Retinal pigment epithelial cell (primary cell): ENCODE data around the gene TOMM5.

Experiments used
- DNase-seq: peaks from one replicate; pipeline ENCODE4 v3.0.0-alpha.2; 2010; ENCODE audit warnings: low read depth
- H3K4me3 ChIP-seq: 2 replicates; pipeline ENCODE4 v1.5.1; 2011; ENCODE audit warnings: mild to moderate bottlenecking, low read length, control low read depth, moderate library complexity
- CTCF ChIP-seq: conservative IDR thresholded peaks from 2 replicates; pipeline ENCODE4 v1.5.1; 2011; ENCODE audit warnings: low read depth, low read length, control low read depth, inconsistent platforms

Gene TOMM5

GRCh38 chr9:37622462-37622861 is 30.1 kb upstream of the TOMM5 start:
- DNase-seq = no peak
- no peak for TF ChIP-seq CTCF

GRCh38 chr9:37621273-37622121 is 29.1 kb upstream of the TOMM5 start:
- TF ChIP-seq CTCF = no peak
- H3K4me3 ChIP-seq = no peak overlapping the region
- DNase-seq = no peak

More at GRCh38 chr9:37622462-37622861, 30.1 kb upstream of the TOMM5 start:
- no peak overlapping the region for H3K4me3 ChIP-seq

GRCh38 chr9:37620396-37620795 is 28.0 kb upstream of the TOMM5 start:
- H3K4me3 ChIP-seq = no peak overlapping the region
- no peak for TF ChIP-seq CTCF
- DNase-seq = no peak

- H3K4me3 ChIP-seq = no peak overlapping the region
- no peak for TF ChIP-seq CTCF
Measured at GRCh38 chr9:37619806-37620205, 27.4 kb upstream of the TOMM5 start.

GRCh38 chr9:37618817-37619216 is 26.4 kb upstream of the TOMM5 start:
- no peak for TF ChIP-seq CTCF
- H3K4me3 ChIP-seq = no peak overlapping the region
- no peak for DNase-seq

More at GRCh38 chr9:37619806-37620205, 27.4 kb upstream of the TOMM5 start:
- DNase-seq = no peak

GRCh38 chr9:37617832-37618231 is 25.4 kb upstream of the TOMM5 start:
- DNase-seq = peak; percentile 12
- no peak overlapping the region for H3K4me3 ChIP-seq
- TF ChIP-seq CTCF = no peak

- TF ChIP-seq CTCF = no peak
- no peak for DNase-seq
- no peak overlapping the region for H3K4me3 ChIP-seq
Measured at GRCh38 chr9:37617161-37617560, 24.8 kb upstream of the TOMM5 start.
